Non-pigmented ciliary epithelial cell (primary cell): ENCODE results near the gene BMPR1B.
"Not testable (repeated sequence)": the region's sequence is repeated elsewhere in the genome, so short reads cannot be mapped to it uniquely, and the experiment has no call there.

Experiments
- DNase-seq: peaks from one replicate; pipeline ENCODE4 v3.0.0-alpha.2; 2010; ENCODE audit warnings: low read depth

BMPR1B gene

GRCh38 chr4:95142932-95143331 lies 385.2 kb downstream of the BMPR1B start:
- DNase-seq, result no peak

- no peak for DNase-seq
These were observed 393.5 kb downstream of the BMPR1B start for GRCh38 chr4:95151255-95151654.

- no peak for DNase-seq
These were observed 395.4 kb downstream of the BMPR1B start for GRCh38 chr4:95153182-95153581.

- no peak for DNase-seq
These were observed 398.1 kb downstream of the BMPR1B start for GRCh38 chr4:95155759-95156451.

GRCh38 chr4:95156452-95156765 lies 398.7 kb downstream of the BMPR1B start:
- no peak for DNase-seq

GRCh38 chr4:95157596-95157995 lies 399.8 kb downstream of the BMPR1B start:
- DNase-seq, result no peak

GRCh38 chr4:95158045-95158444 lies 400.3 kb downstream of the BMPR1B start:
- no peak for DNase-seq

GRCh38 chr4:95158626-95159025 lies 400.9 kb downstream of the BMPR1B start:
- DNase-seq, result no peak

GRCh38 chr4:95159384-95159783 lies 401.6 kb downstream of the BMPR1B start:
- DNase-seq, result no peak

GRCh38 chr4:95161781-95162469 lies 404.2 kb downstream of the BMPR1B start:
- DNase-seq, result no peak

- no peak for DNase-seq
These were observed 405.1 kb downstream of the BMPR1B start for GRCh38 chr4:95162867-95163266.

GRCh38 chr4:95165926-95166524 lies 408.3 kb downstream of the BMPR1B start:
- no peak for DNase-seq

GRCh38 chr4:95167805-95168204 lies 410.1 kb downstream of the BMPR1B start:
- DNase-seq, result no peak

GRCh38 chr4:95170176-95170575 lies 412.4 kb downstream of the BMPR1B start:
- DNase-seq, result no peak

- not testable (repeated sequence) for DNase-seq
These were observed 413.6 kb downstream of the BMPR1B start for GRCh38 chr4:95171377-95171776.

- no peak for DNase-seq
These were observed 421.2 kb downstream of the BMPR1B start for GRCh38 chr4:95178938-95179337.

- no peak for DNase-seq
These were observed 422.9 kb downstream of the BMPR1B start for GRCh38 chr4:95180531-95181242.

- peak; percentile 37 for DNase-seq
These were observed 423.7 kb downstream of the BMPR1B start for GRCh38 chr4:95181243-95181995.

- DNase-seq, result no peak
These were observed 424.2 kb downstream of the BMPR1B start for GRCh38 chr4:95181996-95182306.

- DNase-seq, result no peak
These were observed 426.1 kb downstream of the BMPR1B start for GRCh38 chr4:95183656-95184408.

GRCh38 chr4:95186666-95187065 lies 428.9 kb downstream of the BMPR1B start:
- no peak for DNase-seq
